GM18499 (cell line): ENCODE data around the gene RAD23B.

Experiments
- ATAC-seq: cut with Tn5 transposase; IDR thresholded peaks from one replicate; pipeline ENCODE4 v1.9.1; 2021; ENCODE audit warnings: moderate number of reproducible peaks; ENCODE audit not compliant: insufficient read depth, unreplicated experiment

Gene RAD23B

DNA sequence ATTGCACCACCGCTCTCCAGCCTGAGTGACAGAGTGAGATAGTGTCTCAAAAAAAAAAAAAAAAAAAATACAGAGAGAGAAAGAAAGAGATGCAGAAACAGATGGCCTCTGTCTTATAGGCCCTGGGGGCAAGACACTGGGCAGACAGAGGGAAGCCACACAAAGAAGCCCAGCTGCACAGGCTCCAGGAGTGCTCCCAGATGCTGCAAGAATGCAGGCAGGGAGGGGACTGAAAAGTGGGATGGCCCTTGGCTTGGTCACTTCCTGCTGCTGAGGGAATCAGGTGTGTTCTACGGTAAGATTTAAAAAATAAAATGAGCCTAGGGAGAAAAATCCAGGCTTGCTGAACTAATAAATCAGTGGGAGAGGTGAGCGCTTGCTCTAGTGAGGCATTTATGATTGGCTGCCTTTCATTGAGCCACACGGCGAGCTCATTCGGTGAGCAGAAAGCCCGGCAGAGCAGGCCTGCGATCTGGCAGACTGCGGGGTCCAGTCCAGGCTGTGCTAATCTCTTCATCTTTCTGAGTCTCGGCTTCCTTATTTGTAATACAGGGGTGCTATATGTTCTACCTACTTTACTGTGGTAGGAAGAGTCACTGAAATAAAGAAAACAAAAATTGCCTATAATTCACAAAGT is 80.6 kb downstream of the RAD23B start:
- ATAC-seq = no peak

GRCh38 chr9:107367727-107368502 is 84.8 kb downstream of the RAD23B start:
- ATAC-seq = no peak

GRCh38 chr9:107368696-107369095 is 85.6 kb downstream of the RAD23B start:
- ATAC-seq = no peak

DNA sequence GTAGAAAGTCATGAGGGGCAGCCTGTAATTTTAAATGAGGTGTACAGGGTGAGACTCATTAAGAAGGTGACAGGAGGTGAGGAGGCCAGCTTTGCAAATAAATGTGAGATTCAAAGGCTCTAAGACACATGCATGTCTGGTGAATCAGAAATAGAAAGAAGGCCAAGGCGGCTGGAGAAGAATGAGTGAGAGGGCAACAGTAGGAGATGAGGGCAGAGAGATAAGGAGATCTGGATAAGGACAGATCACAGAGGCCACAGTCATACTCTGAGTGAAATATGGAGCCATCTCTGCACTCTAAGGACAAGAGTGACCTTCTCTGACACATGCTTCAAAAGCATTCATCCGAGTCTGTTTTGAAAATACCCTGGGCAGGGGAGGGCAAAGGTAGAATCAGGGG is 90.7 kb downstream of the RAD23B start:
- no peak for ATAC-seq

DNA sequence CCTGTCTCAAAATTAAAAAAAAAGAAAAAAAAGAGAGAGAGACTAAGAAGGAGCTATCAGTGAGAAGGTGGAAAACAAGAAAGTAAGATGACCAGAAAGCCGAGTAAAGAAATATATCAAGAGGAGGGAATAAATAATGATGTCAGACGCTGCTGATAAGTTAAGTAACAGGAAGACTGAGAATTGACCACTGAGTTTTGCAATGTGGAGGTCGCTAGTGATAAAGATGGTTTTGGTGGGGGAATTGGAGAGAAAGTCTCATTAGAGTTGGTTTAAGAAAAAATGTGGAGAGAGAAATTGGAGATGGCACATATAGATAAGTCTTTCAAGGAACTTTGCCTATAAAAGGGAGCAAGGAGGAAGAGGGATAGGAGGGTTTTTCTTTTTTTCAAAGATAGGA is 91.9 kb downstream of the RAD23B start:
- no peak for ATAC-seq

DNA sequence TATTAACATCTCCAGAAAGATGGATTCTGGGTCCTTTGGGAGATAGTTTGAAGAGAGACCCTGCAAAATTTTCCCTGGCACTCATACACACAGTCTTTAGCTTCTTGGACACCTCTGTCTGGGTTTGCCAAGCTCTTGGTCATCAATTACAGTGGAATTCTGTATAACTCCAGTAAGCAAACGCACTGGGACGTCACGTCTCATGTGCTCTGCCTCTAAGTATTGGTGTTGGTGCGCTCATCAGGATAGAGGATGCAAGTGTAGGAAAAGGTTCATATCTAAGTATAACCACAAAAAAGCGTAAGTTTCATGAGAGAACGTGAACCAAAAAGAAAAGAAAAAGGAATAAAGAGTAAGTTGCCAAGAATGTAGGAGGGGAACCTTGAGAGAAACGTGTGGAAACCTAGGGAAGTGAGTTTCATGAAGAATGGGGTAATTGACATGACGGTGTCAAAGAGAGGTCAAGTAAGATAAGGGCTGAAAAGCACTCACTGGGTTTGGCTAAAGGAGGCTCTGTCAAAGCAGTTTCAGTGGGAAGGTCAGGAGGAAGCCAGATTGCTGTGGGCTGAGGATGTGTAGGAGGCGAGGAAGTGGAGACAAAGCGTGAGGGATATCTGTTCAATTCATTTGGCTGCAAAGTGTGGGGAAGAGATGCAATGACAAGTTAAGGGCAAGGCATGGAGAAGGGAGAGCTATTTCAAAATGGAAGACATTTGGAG is 92.7 kb downstream of the RAD23B start:
- no peak for ATAC-seq

GRCh38 chr9:107378006-107378405 is 94.9 kb downstream of the RAD23B start:
- ATAC-seq = no peak
